ENCODE measurements around the gene APBA3.
"Not testable (repeated sequence)": the region's sequence is repeated elsewhere in the genome, so short reads cannot be mapped to it uniquely, and the experiment has no call there.

The APBA3 gene

DNA sequence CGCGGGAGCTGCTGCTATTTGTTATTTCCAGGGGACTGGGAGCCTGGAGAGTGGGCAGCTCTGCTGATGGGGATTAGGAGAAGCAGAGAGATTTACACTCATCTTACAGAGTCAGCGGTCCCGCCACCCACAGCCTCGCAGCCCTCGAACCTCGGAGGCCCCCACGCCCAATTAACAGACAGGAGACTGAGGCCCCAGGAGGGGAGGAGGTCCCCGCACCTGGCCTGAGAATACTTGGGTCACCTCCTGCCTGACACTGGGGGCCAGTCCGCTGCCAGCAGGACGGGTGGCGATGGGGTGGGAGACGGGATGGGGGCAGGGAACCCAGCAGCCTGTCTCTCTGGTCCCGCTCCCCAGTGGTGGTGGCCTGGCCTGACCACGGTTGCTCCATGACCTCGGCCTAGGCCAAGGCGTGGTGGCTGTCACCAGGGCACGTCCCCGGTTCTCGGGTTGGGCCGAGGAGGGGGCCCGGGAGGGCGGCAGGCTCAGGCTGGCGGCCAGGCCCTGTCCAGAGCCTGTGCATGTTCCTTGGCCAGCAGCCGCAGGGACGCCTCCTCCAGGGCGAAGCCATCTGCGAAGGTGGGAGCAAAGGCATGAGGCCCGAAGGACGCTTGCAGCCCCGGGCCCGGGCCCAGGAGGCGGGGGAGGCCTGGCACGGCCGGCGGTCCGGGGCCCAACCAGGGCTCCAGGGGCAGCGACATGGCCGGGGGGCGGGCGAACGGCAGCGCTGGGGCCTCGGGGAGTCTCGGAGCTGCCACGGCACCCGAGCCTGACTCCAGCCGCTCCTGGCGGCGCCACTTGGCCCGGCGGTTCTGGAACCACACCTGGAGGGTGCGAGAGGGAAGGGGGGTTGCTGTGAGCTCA lies 8.9 kb upstream of the APBA3 start:
- DNase-seq: no peak

GRCh38 chr19:3769494-3769893 lies 8.0 kb upstream of the APBA3 start:
- DNase-seq: no peak

- no peak for DNase-seq
These were observed 7.2 kb upstream of the APBA3 start for GRCh38 chr19:3768748-3769099.

- no peak for DNase-seq
These were observed 6.7 kb upstream of the APBA3 start for GRCh38 chr19:3768015-3768747.

GRCh38 chr19:3767050-3767449 lies 5.6 kb upstream of the APBA3 start:
- DNase-seq: no peak

DNA sequence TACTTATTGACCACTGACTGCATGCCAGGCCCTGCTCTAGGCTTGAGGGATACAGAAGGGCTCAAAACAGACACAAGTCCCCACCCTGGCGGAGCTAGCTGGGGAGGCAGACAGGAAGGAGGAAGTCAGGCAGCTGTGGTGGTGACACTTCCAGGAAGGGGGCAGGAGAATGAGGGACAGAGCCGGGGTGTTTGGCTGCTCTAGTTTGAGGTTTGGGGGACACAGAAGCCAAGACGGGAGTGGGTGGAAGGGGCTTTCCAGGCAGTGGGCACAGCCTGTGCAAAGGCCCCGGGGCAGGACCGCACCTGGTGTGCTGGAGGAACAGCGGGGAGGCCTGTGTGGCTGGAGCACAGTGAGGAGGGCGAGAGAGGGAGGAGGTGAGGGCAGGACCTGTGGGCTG lies 5.0 kb upstream of the APBA3 start:
- no peak for DNase-seq

GRCh38 chr19:3765757-3766156 lies 4.3 kb upstream of the APBA3 start:
- DNase-seq: not testable (repeated sequence)

- no peak for DNase-seq
These were observed 3.6 kb upstream of the APBA3 start for GRCh38 chr19:3765121-3765520.

DNA sequence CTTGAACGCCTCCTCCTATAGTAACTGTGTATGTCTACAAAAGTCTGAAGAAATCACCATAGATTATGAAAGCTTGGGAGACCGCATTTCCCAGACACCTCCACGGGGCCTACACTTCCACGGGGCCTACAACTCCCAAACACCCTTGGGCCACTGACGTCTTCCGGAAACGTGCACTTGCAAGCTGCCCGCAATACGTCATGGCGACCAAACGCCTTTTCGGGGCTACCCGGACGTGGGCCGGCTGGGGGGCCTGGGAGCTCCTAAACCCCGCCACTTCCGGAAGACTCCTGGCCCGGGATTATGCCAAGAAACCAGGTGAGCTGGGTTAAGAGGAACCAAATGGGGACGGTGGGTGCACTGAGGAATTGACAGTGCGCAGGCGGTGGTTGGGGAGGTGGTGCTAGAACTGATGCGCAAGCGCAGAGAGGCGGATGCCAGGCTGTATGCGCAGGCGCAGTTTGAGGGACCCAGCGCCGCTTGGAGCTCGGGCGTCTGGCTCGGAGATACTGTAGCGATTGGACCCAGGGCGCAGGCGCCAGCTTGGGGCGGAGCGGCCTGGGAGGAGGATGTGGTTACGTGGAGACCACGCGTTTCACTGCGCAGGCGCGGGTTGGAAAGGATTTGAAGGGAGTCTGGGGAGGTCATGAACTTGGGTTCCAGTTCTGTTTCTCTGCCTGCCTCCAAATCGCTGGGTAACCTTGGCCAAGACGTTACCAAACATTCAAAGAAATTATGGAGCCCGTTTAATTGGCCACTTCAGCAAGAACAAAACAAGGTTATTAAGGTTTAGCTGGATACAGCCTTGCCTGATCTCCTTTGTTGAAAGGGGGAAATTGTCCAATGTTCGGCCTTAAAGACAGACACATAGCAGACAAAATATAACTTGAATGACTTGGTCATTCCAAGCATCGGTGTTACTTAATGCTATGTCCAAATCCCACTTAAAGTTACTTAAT lies 1.3 kb upstream of the APBA3 start, which contains the start of gene MRPL54:
MRPL54 (plus strand) TSS at position 182 of the 959 bp plus-strand sequence; CDS start at position 201, 19 bp downstream.
- DNase-seq: peak; percentile 98

GRCh38 chr19:3762130-3762473 lies 610 bp upstream of the APBA3 start:
- DNase-seq: no peak

DNA sequence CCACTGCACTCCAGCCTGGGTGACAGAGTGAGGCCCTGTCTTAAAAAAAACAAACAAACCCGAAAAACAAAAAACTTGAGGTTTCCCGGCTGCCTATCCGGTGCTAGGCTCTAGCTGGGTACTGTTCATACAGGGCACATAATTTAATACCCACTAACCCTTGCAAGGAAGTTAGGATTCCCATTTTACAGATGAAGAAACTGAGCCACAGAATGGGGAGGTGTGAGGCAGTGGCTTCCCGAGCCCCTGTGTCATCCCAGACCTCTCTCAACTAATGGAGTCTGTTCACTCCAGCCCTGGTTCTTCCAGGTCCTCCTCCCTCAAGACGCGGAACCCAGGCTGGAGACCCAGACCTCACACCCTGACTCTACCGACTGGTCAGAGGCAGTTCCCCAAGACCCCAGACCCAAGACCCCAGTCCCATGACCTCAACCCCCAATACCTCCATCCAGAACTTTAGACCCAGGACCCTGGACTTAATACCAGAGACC lies 576 bp downstream of the APBA3 start:
- DNase-seq: no peak

DNA sequence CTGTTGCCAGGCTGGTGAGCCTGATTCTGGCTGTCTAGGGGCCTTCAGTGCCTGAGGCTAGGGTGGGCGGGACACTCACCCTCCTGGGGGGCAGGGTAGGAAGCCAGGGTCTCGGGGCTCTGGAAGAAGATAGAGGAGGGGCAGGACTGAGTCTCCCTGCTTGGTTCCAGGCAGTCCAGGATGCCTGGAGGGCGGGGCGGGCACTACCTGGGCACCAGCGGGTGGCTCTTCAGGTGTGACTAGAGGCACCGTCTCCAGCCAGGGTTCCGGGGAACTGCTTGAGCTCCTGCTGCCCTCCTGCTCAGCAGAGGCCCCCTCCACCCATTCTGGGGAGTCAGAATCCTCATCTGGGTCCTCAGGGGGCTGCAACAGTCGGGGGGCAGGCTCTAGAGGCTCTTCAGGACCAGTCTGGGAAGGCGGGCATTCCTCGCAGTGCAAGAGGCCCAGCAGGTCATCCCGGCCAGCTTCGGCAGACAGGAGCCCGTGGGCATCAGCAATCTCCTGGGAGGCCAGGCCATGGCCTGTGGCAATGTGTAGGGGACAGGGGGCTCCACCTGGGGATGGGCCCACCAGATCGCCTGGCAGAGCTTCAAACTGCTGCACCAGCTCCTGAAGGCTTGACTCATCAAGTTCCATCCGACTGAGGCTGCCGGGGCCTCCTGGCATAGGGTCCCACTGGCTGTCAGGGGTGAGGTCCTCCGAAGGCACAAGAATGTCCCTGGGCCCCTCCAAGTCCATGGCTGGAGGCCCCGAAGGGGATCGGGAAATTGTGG lies 1.8 kb downstream of the APBA3 start:
- DNase-seq: no peak

DNA sequence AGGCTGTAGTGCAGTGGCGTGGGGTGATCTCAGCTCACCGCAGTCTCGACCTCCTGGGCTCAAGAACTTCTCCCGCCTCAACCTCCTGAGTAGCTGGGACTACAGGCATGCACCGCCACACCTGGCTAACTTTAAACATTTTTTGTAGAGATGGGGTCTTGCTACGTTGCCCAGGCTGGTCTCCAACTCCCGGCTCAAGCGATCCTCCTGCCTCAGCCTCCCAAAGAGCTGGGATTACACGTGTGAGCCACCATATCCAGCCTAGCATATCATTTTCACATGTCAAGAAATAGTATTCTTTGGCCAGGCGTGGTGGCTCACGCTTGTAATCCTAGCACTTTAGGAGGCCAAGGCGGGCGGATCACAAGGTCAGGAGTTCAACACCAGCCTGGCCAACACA lies 3.2 kb downstream of the APBA3 start:
- DNase-seq: not testable (repeated sequence)

GRCh38 chr19:3757705-3758104 lies 3.8 kb downstream of the APBA3 start:
- DNase-seq: not testable (repeated sequence)

GRCh38 chr19:3753631-3754410 lies 7.7 kb downstream of the APBA3 start:
- no peak for DNase-seq

- no peak for DNase-seq
These were observed 9.0 kb downstream of the APBA3 start for GRCh38 chr19:3752492-3752891.

GRCh38 chr19:3751236-3751635 lies 10.3 kb downstream of the APBA3 start:
- no peak for DNase-seq

GRCh38 chr19:3750211-3750610 lies 11.3 kb downstream of the APBA3 start:
- no peak for DNase-seq

- DNase-seq: no peak
These were observed 12.5 kb downstream of the APBA3 start for GRCh38 chr19:3748965-3749364.

GRCh38 chr19:3746371-3747056 lies 15.0 kb downstream of the APBA3 start:
- no peak for DNase-seq
